GM18498 (cell line): ENCODE results near the gene PRPF40B.

ENCODE experiments used
- ATAC-seq: cut with Tn5 transposase; IDR thresholded peaks from one replicate; pipeline ENCODE4 v1.9.1; 2021; ENCODE audit warnings: mild to moderate bottlenecking, moderate library complexity; ENCODE audit not compliant: unreplicated experiment

PRPF40B gene

DNA sequence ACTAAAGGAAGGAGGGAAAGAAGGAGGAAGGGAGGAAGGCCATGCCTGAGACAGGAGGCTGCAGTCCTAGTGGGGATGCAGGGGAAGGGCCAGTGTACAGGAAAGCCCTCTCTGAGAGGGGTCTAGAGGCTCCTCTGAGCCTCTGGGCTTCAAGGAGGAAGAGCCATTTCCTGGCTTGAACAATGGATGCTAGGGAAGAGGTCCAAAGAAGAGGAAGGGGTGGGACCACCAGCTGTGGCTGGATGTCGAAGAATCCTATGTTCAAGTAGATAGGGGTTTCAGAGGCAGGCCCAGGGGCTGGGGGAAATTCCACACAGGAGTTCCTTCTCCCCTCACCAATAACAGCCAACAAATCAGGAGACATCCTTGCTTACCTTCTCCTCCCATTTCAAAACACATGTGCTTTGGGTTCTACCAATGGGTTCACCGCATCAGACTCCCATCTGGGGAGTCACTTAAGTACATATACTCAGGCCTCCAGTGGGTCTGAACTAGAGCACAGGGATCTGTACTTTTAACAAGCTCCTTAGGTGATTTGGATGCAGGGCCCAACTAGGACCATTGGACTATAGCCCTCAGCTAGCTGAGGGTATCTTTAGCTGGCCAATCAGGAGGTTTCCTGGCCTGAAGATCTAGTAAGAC is 32.4 kb downstream of the PRPF40B start:
- no peak for ATAC-seq

DNA sequence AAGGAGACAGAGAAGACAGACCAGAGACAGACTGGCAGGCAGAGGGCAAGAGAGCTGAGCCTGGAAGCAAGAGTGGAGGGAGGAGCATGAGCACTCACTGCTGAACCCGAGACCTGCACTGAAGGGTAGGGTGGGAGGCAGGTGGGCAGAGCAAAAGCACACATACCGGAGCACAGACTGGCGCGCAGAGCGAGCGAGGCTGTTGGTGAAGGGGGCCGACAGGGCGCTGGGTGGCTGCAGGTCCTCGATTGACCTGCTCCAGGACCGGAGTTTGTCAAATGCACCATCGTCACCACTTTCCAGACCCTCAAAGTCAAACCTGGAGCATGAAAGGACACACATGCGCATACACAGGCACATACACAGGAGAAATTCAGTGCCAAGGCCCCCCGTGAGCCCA is 34.9 kb downstream of the PRPF40B start:
- ATAC-seq, result no peak

- ATAC-seq, result no peak
Observed at GRCh38 chr12:49659753-49660152, 36.4 kb downstream of the PRPF40B start.

DNA sequence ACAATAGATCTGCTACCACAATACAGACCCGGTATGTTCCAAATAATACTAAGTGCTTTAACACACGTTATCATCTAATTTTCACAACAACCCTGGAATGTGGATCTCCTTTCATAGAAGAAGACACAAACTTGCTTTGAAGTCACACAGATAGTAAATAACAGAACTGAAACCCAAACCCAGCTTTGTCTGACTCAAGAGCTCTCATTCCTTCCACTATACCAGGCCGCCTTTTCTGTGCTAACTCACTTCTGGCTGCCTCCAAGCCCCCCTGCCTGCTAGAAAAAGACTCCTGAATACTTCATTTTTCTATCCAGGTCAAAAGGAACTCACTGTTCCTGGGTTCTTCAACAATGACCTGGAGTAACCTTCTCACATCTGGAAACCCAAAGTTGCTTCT is 37.8 kb downstream of the PRPF40B start:
- peak; percentile 40 for ATAC-seq

DNA sequence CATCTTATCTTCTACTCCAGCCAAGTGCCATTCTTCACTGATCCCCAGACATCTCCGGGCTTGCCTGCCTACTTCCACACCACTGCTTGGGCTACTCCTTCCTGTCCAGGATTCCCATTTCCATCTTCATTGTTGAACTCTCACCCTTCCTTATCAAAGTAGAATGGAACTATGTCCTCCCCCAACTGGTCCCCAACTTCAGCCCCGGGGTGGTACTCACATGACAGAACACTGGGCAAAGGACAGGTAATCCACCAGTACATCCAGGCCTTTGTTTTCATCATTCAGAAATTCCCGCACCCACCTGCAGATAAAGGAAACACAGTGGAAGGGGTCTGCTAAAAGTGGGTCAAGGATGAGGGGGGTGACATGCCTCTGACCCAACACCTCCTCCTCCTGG is 38.4 kb downstream of the PRPF40B start:
- ATAC-seq, result no peak

DNA sequence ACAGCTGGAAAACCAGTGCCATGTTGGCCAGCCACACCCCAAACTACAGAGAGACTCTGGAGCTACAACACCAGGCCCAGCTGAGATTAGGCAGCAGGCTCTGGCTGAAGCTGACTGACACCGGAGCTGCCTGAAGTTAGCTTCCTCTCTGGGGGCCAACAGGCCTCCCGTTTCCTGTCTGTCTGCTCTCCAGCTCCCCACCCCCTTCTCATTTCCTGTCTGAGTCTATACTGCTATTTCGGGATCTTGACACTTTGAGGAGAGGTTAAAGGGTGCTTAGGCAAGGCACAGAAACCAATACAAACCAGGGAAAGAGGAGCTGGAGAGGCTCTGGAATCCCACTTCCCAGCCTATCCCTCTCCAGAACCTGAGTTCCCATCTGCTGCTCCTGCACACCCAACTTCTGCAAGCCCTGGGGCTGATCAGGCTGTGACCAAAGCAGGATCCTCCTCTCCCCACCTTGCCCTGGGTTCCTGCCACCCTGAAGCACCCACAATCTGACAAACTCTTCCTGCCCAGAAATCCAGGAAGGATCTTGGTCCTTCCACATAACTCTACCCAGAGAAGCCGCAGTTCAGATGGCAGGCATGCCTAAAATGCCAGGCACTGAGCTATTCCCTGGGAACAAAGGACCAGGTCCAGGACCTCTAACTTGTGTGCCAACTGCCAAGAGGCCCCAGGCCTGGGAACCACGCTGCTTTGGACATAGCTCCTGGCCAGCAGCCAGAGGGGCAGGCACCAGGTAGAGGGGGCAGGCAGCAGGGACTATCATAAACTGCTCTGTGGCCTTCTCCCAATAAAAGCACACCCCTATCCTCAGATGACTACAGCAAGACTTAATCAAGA is 39.9 kb downstream of the PRPF40B start:
- peak; percentile 65 for ATAC-seq

DNA sequence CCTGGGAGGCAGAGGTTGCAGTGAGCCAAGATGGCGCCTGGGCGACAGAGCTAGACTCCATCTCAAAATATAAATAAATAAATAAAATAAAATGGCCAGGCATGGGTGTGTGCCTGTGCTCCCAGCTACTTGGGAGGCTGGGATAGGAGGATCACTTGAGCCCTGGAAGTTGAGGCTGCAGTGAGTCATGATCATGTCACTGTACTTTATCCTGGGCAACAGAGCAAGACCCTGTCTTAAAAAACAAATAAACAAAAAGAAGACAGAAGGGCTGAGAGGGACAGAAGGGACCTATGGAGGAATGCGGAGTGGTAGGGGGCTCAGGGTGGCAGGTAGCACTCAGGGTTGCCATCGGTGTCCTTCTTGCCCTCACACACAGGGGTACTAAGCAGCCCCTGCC is 40.8 kb downstream of the PRPF40B start:
- no peak for ATAC-seq

- peak; percentile 73 for ATAC-seq
Observed at GRCh38 chr12:49664591-49665239, 41.4 kb downstream of the PRPF40B start.

DNA sequence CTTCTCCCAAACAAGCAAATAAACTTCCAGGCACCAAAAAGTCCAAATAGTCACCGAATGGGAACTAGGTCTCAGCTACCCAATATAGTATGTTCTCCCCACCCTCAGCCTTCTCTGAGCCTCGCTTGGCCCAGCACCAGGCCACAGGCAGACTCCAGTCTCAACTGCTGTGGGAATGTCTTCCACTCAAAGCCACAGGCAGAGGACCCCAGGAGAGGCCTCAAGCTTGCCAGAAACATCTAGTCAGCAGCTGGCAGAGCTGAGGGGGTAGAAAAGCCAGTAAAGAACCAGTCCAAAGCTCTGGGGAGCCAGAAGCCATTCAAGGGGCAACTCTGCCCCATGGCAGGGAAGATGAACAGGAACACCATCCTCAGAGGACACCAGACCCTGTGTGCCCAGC is 42.0 kb downstream of the PRPF40B start:
- ATAC-seq, result no peak

DNA sequence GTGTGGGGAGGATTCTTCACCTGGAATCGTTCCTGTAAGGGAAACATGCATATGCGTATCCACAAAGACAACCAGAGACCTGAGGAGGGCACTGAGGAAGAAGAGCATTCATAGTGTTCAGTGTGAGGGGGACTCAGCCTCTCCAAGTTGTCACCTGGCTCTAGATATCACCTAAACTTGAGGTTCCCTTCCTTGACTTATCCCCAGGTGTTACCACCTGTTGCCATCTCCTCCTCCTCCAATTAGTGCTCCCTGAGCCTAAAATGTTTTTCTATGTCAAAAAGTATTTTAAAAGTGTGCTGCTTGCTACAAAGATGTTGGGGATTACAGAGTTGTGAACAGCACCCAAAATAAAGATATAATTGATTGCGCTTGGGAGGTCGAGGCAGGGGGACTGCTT is 42.8 kb downstream of the PRPF40B start:
- ATAC-seq, result no peak

- no peak for ATAC-seq
Observed at GRCh38 chr12:49667325-49668090, 44.1 kb downstream of the PRPF40B start.

DNA sequence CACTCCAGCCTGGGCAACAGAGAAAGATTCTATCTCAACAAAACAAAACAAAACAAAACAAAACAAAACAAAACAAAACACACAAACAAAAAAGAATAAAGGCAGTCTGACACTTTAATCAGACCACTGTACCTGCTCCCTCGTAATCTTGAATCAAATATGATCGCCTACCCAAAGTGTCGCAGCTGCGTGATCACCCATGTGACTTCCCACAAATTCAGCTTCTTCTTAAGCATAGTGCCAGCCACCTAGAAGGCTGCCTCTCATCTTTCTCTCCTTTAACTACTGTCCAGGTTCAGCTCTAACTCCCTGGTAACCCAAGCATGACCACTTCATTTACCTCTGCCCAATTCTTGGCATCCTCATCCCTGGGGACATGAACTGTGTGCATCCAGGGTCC is 46.4 kb downstream of the PRPF40B start:
- ATAC-seq, result no peak

GRCh38 chr12:49671031-49671765 is 47.8 kb downstream of the PRPF40B start:
- ATAC-seq, result peak; percentile 39

GRCh38 chr12:49672301-49673217 is 49.2 kb downstream of the PRPF40B start:
- no peak for ATAC-seq

GRCh38 chr12:49673446-49674317 is 50.3 kb downstream of the PRPF40B start:
- no peak for ATAC-seq

GRCh38 chr12:49674318-49674981 is 51.1 kb downstream of the PRPF40B start:
- no peak for ATAC-seq

- ATAC-seq, result no peak
Observed at GRCh38 chr12:49675137-49675536, 51.8 kb downstream of the PRPF40B start.

GRCh38 chr12:49678711-49679110 is 55.4 kb downstream of the PRPF40B start:
- no peak for ATAC-seq
